CD4-positive, alpha-beta T cell treated with Interleukin-10 for 1 hour (primary cell): ENCODE data around the gene TMEM176A.
"Not testable (repeated sequence)": the region's sequence is repeated elsewhere in the genome, so short reads cannot be mapped to it uniquely, and the experiment has no call there.

Experiments used
- DNase-seq: peaks from one replicate; pipeline ENCODE4 v3.0.0-alpha.2; 2020

The TMEM176A gene

GRCh38 chr7:150788474-150789269, 11.9 kb upstream of the TMEM176A start:
- DNase-seq: no peak

GRCh38 chr7:150790416-150791075, 10.0 kb upstream of the TMEM176A start:
- no peak for DNase-seq

GRCh38 chr7:150791304-150791703, 9.3 kb upstream of the TMEM176A start:
- DNase-seq: no peak

GRCh38 chr7:150791746-150792452, 8.7 kb upstream of the TMEM176A start:
- DNase-seq: no peak

- DNase-seq: no peak
Measured at GRCh38 chr7:150793569-150794238, 6.9 kb upstream of the TMEM176A start.

GRCh38 chr7:150797661-150798060, 2.9 kb upstream of the TMEM176A start:
- DNase-seq: no peak

GRCh38 chr7:150799156-150799555, 1.4 kb upstream of the TMEM176A start:
- no peak for DNase-seq

GRCh38 chr7:150799741-150800580, 608 bp upstream of the TMEM176A start, which contains the start of gene TMEM176B:
TMEM176B (minus strand) TSS chr7:150800364; CDS start chr7:150796569, 3,795 bp downstream.
- no peak for DNase-seq

- DNase-seq: no peak
Measured at GRCh38 chr7:150801242-150801945, 825 bp downstream of the TMEM176A start.

GRCh38 chr7:150801946-150802771, 1.6 kb downstream of the TMEM176A start:
- DNase-seq: no peak

GRCh38 chr7:150803161-150803860, 2.7 kb downstream of the TMEM176A start:
- no peak for DNase-seq

- DNase-seq: no peak
Measured at GRCh38 chr7:150804802-150805201, 4.2 kb downstream of the TMEM176A start.

- DNase-seq: no peak
Measured at GRCh38 chr7:150805864-150806263, 5.3 kb downstream of the TMEM176A start.

- no peak for DNase-seq
Measured at GRCh38 chr7:150806454-150806853, 5.9 kb downstream of the TMEM176A start.

GRCh38 chr7:150806863-150807262, 6.3 kb downstream of the TMEM176A start:
- no peak for DNase-seq

GRCh38 chr7:150807616-150808438, 7.3 kb downstream of the TMEM176A start:
- DNase-seq: not testable (repeated sequence)

GRCh38 chr7:150814328-150815001, 13.9 kb downstream of the TMEM176A start:
- DNase-seq: no peak

GRCh38 chr7:150818971-150819370, 18.4 kb downstream of the TMEM176A start:
- no peak for DNase-seq
